K562 (cell line): Measurements from ENCODE around the gene GPX5. TPM values are rescaled to one million over a fixed set of nuclear protein-coding genes. Genes with fewer than 3 reads are reported as not detected.

Experiments used
- ATF3 ChIP-seq, 2 experiments: fragments of 450-650 bp in 1 of 2; sonication (generic) in 1 of 2; formaldehyde crosslinking in 1 of 2; IDR thresholded peaks in 1 of 2; conservative IDR thresholded peaks in 1 of 2; 2 replicates each; pipeline versions ENCODE4 v1.6.1 to v1.8.1; 2016 to 2023; ENCODE audit warnings: mild to moderate bottlenecking in 2 of 2, moderate library complexity in 2 of 2, inconsistent platforms in 1 of 2, missing genetic modification reagents in 1 of 2
- DIDO1 ChIP-seq: fragments of 450-650 bp; IDR thresholded peaks from 2 replicates; pipeline ENCODE4 v1.6.1; 2016; ENCODE audit warnings: low read depth, missing biosample characterization, missing genetic modification characterization
- DMBX1 ChIP-seq: fragments of 250-450 bp; sonication (Bioruptor Pico); IDR thresholded peaks from 2 replicates; pipeline ENCODE4 v1.8.0; 2022; ENCODE audit warnings: inconsistent platforms, mild to moderate bottlenecking, moderate library complexity, borderline replicate concordance
- E2F3 ChIP-seq: fragments of 250-450 bp; sonication (Bioruptor Pico); IDR thresholded peaks from 2 replicates; pipeline ENCODE4 v1.4.0; 2020; ENCODE audit warnings: mild to moderate bottlenecking
- FUS ChIP-seq: fragments of 200-400 bp; formaldehyde crosslinking; optimal IDR thresholded peaks from 2 replicates; pipeline ENCODE3; 2017; ENCODE audit warnings: low read depth, low read length
- ILK ChIP-seq: fragments of 450-650 bp; IDR thresholded peaks from 2 replicates; pipeline ENCODE4 v1.6.1; 2016; ENCODE audit warnings: missing genetic modification characterization, low read depth, mild to moderate bottlenecking, missing compliant biosample characterization, moderate library complexity, borderline replicate concordance
- PCBP2 ChIP-seq: fragments of 200-400 bp; formaldehyde crosslinking; IDR thresholded peaks from 2 replicates; pipeline ENCODE4 v1.6.1; 2018; ENCODE audit warnings: low read length, low read depth, mild to moderate bottlenecking, moderate library complexity; ENCODE audit not compliant: poor library complexity, severe bottlenecking
- POLR2G ChIP-seq: fragments of 200-400 bp; formaldehyde crosslinking; IDR thresholded peaks from 2 replicates; pipeline ENCODE4 v1.6.1; 2017; ENCODE audit warnings: low read depth, mild to moderate bottlenecking, antibody characterized with exemption, low read length, moderate library complexity
- RFX5 ChIP-seq: IDR thresholded peaks from 2 replicates; pipeline ENCODE4 v1.6.1; 2011; ENCODE audit warnings: low read depth, mild to moderate bottlenecking, improper control_type of control experiment, low read length
- RUNX1 ChIP-seq: sonication (generic); IDR thresholded peaks from 2 replicates; pipeline ENCODE4 v1.6.1; 2016; ENCODE audit warnings: antibody characterized with exemption, low read depth
- SMAD1 ChIP-seq: fragments of 150-350 bp; IDR thresholded peaks from 2 replicates; pipeline ENCODE4 v1.6.1; 2014; ENCODE audit warnings: low read length, low read depth; ENCODE audit not compliant: partially characterized antibody
- SMAD2 ChIP-seq: fragments of 150-350 bp; IDR thresholded peaks from 2 replicates; pipeline ENCODE4 v1.6.1; 2014; ENCODE audit warnings: low read depth, mild to moderate bottlenecking, low read length
- STAT5A ChIP-seq: IDR thresholded peaks from 2 replicates; pipeline ENCODE4 v1.6.1; 2012; ENCODE audit warnings: low read length, inconsistent platforms, borderline replicate concordance
- TBP ChIP-seq: optimal IDR thresholded peaks from 2 replicates; pipeline ENCODE3; 2011; ENCODE audit warnings: low read depth, low read length, improper control_type of control experiment
- TEAD1 ChIP-seq, 2 experiments: fragments of 450-650 bp in 1 of 2; sonication (generic) in 1 of 2; formaldehyde crosslinking; IDR thresholded peaks; 2 replicates each; pipeline versions ENCODE4 v1.4.0 to v1.8.0; 2020 to 2022; ENCODE audit warnings: mild to moderate bottlenecking in 2 of 2, missing genetic modification reagents in 1 of 2
- TFAM ChIP-seq: fragments of 250-450 bp; sonication (Bioruptor Pico); conservative IDR thresholded peaks from 2 replicates; pipeline ENCODE4 v1.5.0; 2021; ENCODE audit warnings: mild to moderate bottlenecking, moderate library complexity
- THRA ChIP-seq: fragments of 450-650 bp; IDR thresholded peaks from 2 replicates; pipeline ENCODE4 v1.6.1; 2017; ENCODE audit warnings: mild to moderate bottlenecking, moderate library complexity
- ZBTB26 ChIP-seq: fragments of 450-650 bp; formaldehyde crosslinking; IDR thresholded peaks from 2 replicates; pipeline ENCODE4 v1.4.0; 2022; ENCODE audit warnings: missing genetic modification characterization
- ZNF134 ChIP-seq: fragments of 250-450 bp; sonication (Bioruptor Pico); conservative IDR thresholded peaks from 2 replicates; pipeline ENCODE4 v1.4.0; 2020
- ZNF408 ChIP-seq: fragments of 250-450 bp; sonication (Bioruptor Pico); IDR thresholded peaks from 2 replicates; pipeline ENCODE4 v1.4.0; 2020; ENCODE audit warnings: low read depth, mild to moderate bottlenecking, moderate library complexity
- ZNF507 ChIP-seq: conservative IDR thresholded peaks from 2 replicates; pipeline ENCODE4 v1.6.1; 2017; ENCODE audit warnings: missing genetic modification characterization, missing compliant biosample characterization
- ZNF57 ChIP-seq: fragments of 450-650 bp; formaldehyde crosslinking; IDR thresholded peaks from 2 replicates; pipeline ENCODE4 v1.4.0; 2020; ENCODE audit warnings: mild to moderate bottlenecking, moderate library complexity
- ZNF583 ChIP-seq: fragments of 250-450 bp; sonication (Bioruptor Pico); IDR thresholded peaks from 2 replicates; pipeline ENCODE4 v1.4.0; 2020
- polyA plus RNA-seq, 8 experiments: library from polyadenylated mRNA; depleted of rRNA in 4 of 8; stranded (reverse) in 5 of 8; unstranded in 3 of 8; fragments of >200 nt; fragmentation: Nextera tagmentation in 2 of 8; fragmentation: Illumina TruSeq in 1 of 8; extraction: Ambion mirVana in 2 of 8; extraction: Trizol in 1 of 8; gene quantifications; 2 replicates each; pipeline versions ENCODE4 v1.2.1 to v1.2.3, GENCODE V29; 2011 to 2014; ENCODE audit warnings: inconsistent platforms in 1 of 8, missing spikeins in 1 of 8
- total RNA-seq, 7 experiments: library from RNA; depleted of rRNA in 6 of 7; stranded (reverse); fragments of >200 nt in 6 of 7; fragmentation: Illumina TruSeq in 2 of 7; extraction: Trizol in 2 of 7; gene quantifications; 2 replicates each; pipeline versions ENCODE4 v1.2.1 to v1.2.3, GENCODE V29; 2011 to 2021; ENCODE audit warnings: low replicate concordance in 1 of 7
- TF ChIP-seq, protein P1 (sequence below): fragments of 250-450 bp; sonication (Bioruptor Pico); IDR thresholded peaks from 2 replicates; pipeline ENCODE4 v1.8.0; 2021; ENCODE audit warnings: mild to moderate bottlenecking, moderate library complexity

GPX5 gene
- total and polyA plus RNA-seq, 9 of the 15 experiments (the other 6 are each of a cell fraction or from before 2014, with no cell fraction given), result 0.07 to 0.18 (median 0.15) TPM; not detected in 6

DNA sequence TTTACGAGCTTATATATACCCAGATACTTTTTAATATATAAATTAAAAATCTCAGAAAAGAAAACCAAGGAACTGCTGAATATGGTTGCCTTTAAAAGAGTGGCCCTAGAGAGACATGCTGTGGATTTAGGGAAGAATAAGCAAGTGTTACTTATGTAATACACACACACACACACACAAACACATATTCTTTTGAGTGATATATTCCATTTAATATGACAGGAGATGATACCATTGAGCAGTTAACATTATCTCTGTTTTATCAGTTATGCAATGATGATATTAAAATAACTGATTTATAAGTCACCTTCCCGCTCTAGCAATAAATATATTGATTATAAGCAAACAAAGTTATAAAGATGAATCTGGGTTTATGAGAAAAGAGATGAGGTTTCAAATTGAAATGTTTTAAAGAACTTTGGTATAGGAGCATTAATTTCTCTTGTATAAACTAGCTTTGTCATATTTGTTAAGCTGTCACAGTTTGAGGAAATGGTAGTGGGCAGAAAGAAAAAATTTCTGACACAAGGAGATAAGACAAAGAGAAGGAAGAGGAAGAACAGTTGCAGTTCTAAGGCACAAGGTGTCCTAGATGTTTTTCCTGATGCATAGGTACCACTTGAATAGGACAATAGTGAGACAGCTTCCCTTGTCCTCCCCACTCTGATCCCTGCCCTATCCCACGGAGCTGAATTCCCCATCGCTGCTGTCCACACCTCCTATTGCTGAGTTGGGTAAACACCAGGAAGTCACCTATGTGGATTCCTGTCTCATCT lies 26.4 kb downstream of the GPX5 start (continued):
- TF ChIP-seq ZNF57 (CRISPR knock-in tag), result no peak
- no peak for TF ChIP-seq POLR2G
- no peak for TF ChIP-seq RFX5
- TF ChIP-seq DIDO1, result no peak
- TF ChIP-seq TEAD1 (CRISPR knock-in tag; IDR thresholded peaks at IDR 0.05), result peak in 1 of 2 experiments; percentile 29; a peak in 1 of 4 replicates
- TF ChIP-seq ZBTB26 (CRISPR knock-in tag), result no peak
- no peak; the same call in 1 of the 2 replicates for TF ChIP-seq ZNF583 (CRISPR knock-in tag)
- TF ChIP-seq ATF3 (IDR thresholded peaks at IDR 0.05), result no peak
- no peak for TF ChIP-seq ATF3 (CRISPR knock-in tag; conservative IDR thresholded peaks at IDR 0.05)
- no peak for TF ChIP-seq RUNX1
- TF ChIP-seq ILK (tag), result no peak
- TF ChIP-seq ZNF507 (tag), result no peak
- TF ChIP-seq STAT5A, result no peak; the same call in 1 of the 2 replicates
- no peak for TF ChIP-seq PCBP2
- no peak for TF ChIP-seq TFAM (CRISPR knock-in tag)
- TF ChIP-seq SMAD1, result no peak
- TF ChIP-seq, protein P1, sequence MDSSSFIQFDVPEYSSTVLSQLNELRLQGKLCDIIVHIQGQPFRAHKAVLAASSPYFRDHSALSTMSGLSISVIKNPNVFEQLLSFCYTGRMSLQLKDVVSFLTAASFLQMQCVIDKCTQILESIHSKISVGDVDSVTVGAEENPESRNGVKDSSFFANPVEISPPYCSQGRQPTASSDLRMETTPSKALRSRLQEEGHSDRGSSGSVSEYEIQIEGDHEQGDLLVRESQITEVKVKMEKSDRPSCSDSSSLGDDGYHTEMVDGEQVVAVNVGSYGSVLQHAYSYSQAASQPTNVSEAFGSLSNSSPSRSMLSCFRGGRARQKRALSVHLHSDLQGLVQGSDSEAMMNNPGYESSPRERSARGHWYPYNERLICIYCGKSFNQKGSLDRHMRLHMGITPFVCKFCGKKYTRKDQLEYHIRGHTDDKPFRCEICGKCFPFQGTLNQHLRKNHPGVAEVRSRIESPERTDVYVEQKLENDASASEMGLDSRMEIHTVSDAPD, result no peak
- TF ChIP-seq THRA, result no peak
- no peak for TF ChIP-seq E2F3
- TF ChIP-seq SMAD2, result no peak
- no peak for TF ChIP-seq TBP
- TF ChIP-seq DMBX1, result peak; percentile 62; the same call in 1 of the 2 replicates
- no peak for TF ChIP-seq FUS
- no peak for TF ChIP-seq ZNF134 (CRISPR knock-in tag)
- TF ChIP-seq ZNF408, result no peak
